Heart left ventricle (tissue), 13 donors: ENCODE data around the gene ARHGAP23.
A peak's percentile ranks its signal among the peaks of the same experiment; 100 is the strongest.

ENCODE experiments used
- CTCF ChIP-seq, 12 donors: fragments of 200-600 bp; sonication (generic) in 4 of 12; IDR thresholded peaks; one replicate each; pipeline versions ENCODE4 v1.5.0 to v1.8.0; 2018 to 2022; ENCODE audit warnings: antibody characterized with exemption in 12 of 12, mild to moderate bottlenecking in 5 of 12
- POLR2A ChIP-seq, 2 donors: fragments of 450-650 bp; IDR thresholded peaks; one replicate each; pipeline ENCODE4 v1.6.1; 2017; ENCODE audit warnings: antibody characterized with exemption in 2 of 2, mild to moderate bottlenecking in 2 of 2, moderate library complexity in 2 of 2
- donor health status: ischemic (EF 13 %, LVEDD 7.1; RV severe dilation, severe dysfunction).
- donor health status: DM: no; HTN: yes; CAD: no.
- donor health status: DM: no; HTN: no; CAD: no.
- donor health status: ischemic (EF 25% LVEDD 6.9; RV normal size, moderate dysfunction).
- donor health status: ischemic (EF 25% LVEDD 5.7; RV mildly dilated, moderate dysfunction).
- donor health status: ischemic (EF 35%, LVEDD 5.7; RV mildly dilated, moderate dysfunction).
- donor health status: nonischemic (EF 11% LVEDD 7.7; RV severe dilation, severe dysfunction).
- donor health status: DM: yes; HTN: yes; CAD: no.
- donor health status: PGD.
- donor health status: ischemic (EF 29% LVEDD 5.4; RV normal size, mild dysfunction).
- donor health status: nonischemic (EF 23%, LVEDD 6.1; RV moderate dilation, normal function).

GRCh38 chr17:38451030-38451839 is 23.0 kb downstream of the ARHGAP23 start:
- TF ChIP-seq CTCF (IDR thresholded peaks at IDR 0.05) (no peak), POLR2A (IDR thresholded peaks at IDR 0.05) (peak in 1 of 2 donors; percentile 16)
